ENCODE data around the gene PPIF.
A peak's percentile ranks its signal among the peaks of the same experiment; 100 is the strongest.

Gene PPIF

DNA sequence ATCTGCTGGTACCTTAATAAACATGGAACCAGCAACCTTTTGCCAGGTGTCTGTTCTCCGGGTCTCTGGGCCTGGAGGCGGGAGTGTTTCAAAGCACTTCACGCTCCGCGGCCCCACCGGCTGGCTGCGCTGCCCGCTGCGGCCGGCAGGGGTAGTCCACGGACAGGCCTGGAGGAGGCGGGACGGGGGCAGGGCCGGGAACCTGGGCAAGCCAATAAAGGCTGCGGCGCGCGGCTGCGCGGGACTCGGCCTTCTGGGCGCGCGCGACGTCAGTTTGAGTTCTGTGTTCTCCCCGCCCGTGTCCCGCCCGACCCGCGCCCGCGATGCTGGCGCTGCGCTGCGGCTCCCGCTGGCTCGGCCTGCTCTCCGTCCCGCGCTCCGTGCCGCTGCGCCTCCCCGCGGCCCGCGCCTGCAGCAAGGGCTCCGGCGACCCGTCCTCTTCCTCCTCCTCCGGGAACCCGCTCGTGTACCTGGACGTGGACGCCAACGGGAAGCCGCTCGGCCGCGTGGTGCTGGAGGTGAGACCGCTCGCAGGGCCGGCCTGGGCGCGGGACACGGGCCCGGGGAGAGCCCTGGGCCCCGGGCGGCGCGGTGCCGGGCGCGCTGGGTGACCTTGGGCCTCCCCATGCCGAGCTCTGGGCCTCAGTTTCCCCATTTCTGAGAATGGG, at the start of gene PPIF:
PPIF (plus strand) TSS at position 244 of the 668 bp plus-strand sequence; CDS start at position 324, 80 bp downstream.
- peaks cover 29% of the 10 kb centered on the region for H3K36me3 ChIP-seq (ENCODE audit: control insufficient read depth, insufficient read depth, low read length)
- TF ChIP-seq, protein P1, sequence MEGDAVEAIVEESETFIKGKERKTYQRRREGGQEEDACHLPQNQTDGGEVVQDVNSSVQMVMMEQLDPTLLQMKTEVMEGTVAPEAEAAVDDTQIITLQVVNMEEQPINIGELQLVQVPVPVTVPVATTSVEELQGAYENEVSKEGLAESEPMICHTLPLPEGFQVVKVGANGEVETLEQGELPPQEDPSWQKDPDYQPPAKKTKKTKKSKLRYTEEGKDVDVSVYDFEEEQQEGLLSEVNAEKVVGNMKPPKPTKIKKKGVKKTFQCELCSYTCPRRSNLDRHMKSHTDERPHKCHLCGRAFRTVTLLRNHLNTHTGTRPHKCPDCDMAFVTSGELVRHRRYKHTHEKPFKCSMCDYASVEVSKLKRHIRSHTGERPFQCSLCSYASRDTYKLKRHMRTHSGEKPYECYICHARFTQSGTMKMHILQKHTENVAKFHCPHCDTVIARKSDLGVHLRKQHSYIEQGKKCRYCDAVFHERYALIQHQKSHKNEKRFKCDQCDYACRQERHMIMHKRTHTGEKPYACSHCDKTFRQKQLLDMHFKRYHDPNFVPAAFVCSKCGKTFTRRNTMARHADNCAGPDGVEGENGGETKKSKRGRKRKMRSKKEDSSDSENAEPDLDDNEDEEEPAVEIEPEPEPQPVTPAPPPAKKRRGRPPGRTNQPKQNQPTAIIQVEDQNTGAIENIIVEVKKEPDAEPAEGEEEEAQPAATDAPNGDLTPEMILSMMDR (IDR thresholded peaks at IDR 0.05; ENCODE audit: insufficient read depth, low read length, poor library complexity, severe bottlenecking), result peak; percentile 83
- H3K27me3 ChIP-seq (replicated peaks; ENCODE audit: control insufficient read depth, insufficient read depth, low read length), result no peaks in the 10 kb centered on the region
- peak within 1 kb of the TSS; percentile 81 for H3K4me3 ChIP-seq (replicated peaks; ENCODE audit: low read depth, low read length)
- DNase-seq (ENCODE audit: extremely low read depth, insufficient read length), result peak; percentile 96

DNA sequence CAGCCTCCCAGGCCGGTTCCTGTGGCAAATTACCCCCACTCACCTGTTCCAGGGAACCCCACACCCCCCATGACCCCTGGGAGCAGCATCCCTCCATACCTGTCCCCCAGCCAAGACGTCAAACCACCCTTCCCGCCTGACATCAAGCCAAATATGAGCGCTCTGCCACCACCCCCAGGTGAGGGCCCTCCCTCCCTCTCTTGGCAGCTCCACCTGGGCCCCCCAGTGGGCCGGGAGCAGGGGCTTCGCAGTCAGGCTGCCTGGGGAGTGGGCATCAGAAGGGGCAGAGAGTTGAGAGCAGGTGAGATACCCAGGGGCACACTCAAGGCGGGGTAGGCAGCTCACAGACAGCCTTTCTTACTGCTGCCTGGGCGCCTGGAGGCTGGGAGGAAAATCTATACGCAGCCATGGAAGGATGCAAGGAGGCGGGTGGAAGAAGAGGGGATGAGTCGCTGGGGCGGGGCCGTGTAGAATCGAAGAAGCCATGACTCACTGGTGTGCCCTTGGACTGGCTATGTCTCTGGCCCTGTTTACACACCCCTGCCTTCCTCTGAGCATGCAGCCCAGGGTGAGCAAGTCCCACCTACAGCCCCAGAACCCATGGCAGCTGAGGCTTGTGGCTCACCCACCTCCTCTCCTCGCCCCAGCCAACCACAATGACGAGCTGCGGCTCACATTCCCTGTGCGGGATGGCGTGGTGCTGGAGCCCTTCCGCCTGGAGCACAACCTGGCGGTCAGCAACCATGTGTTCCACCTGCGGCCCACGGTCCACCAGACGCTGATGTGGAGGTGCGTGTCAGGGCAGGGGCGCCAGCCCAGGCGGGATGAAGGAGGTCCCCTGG, 48.6 kb upstream of the PPIF start:
- H3K36me3 ChIP-seq (ENCODE audit: control insufficient read depth, insufficient read depth, low read length), result peaks cover 65% of the 10 kb centered on the region
- TF ChIP-seq, protein P1 (IDR thresholded peaks at IDR 0.05; ENCODE audit: insufficient read depth, low read length, poor library complexity, severe bottlenecking), result no peak
- DNase-seq (ENCODE audit: extremely low read depth, insufficient read length), result no peak

DNA sequence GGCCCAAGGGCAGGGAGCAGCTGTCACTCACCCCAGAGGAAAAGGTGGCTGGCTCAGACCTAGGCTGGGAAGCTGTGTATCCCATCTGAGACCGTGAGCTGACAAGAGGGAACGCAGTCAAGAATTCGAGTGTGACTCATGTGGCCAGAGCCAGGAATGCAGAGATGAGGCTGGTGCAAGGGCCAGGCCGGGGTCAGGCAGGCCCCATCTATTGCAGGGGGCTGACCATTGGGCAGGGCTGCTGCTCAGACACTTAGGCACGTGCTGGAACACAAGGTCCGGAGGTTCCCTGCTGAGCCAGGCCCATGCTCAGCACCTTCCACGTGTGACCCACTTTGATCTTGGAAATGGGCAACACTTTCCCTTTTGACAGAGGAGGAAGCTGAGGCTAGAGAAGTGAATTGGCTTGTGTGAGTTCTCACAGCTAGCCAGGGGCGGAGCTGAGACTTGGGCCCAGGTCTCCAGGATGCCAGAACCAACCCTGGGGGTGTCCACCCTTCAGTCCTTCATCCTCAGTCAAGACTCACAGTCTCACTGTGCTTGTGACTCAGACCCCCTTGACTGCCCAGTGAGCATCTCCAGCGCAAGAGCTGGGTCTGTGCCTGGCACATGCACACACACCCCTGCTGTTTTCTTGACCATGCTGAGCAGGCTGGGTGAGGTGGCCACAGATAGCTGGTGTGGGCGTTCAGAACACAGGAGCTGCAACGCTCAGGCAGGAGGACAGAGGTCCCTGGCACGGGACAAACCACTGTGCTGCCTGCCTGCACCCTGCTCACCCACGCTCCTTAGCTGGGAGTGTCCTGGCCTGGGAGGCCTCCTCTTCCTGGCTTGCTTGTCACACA, 47.6 kb upstream of the PPIF start:
- no peak for DNase-seq (ENCODE audit: extremely low read depth, insufficient read length)
- Histone ChIP-seq H3K4me3 (replicated peaks; ENCODE audit: low read depth, low read length) (no peak overlapping the region), H3K36me3 (ENCODE audit: control insufficient read depth, insufficient read depth, low read length) (peaks cover 69% of the 10 kb centered on the region), H3K27me3 (replicated peaks; ENCODE audit: control insufficient read depth, insufficient read depth, low read length) (no peaks in the 10 kb centered on the region)
- TF ChIP-seq, protein P1 (IDR thresholded peaks at IDR 0.05; ENCODE audit: insufficient read depth, low read length, poor library complexity, severe bottlenecking), result no peak

More for the DNA sequence above, 48.6 kb upstream of the PPIF start:
- Histone ChIP-seq H3K27me3 (replicated peaks; ENCODE audit: control insufficient read depth, insufficient read depth, low read length) (no peaks in the 10 kb centered on the region), H3K4me3 (replicated peaks; ENCODE audit: low read depth, low read length) (no peak overlapping the region)

DNA sequence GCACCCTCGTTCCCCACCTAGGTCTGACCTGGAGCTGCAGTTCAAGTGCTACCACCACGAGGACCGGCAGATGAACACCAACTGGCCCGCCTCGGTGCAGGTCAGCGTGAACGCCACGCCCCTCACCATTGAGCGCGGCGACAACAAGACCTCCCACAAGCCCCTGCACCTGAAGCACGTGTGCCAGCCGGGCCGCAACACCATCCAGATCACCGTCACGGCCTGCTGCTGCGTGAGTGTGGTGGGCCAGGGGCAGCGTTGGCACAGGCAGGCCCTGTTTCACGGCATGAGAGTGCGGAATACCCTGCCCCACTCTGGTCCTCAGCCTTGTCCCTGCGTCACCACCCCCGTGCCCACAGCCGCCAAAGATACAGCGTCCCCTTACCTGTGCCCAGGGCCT, 46.6 kb upstream of the PPIF start:
- Histone ChIP-seq H3K36me3 (ENCODE audit: control insufficient read depth, insufficient read depth, low read length) (peaks cover 64% of the 10 kb centered on the region), H3K4me3 (replicated peaks; ENCODE audit: low read depth, low read length) (no peak overlapping the region), H3K27me3 (replicated peaks; ENCODE audit: control insufficient read depth, insufficient read depth, low read length) (no peaks in the 10 kb centered on the region)
- DNase-seq (ENCODE audit: extremely low read depth, insufficient read length), result no peak
- TF ChIP-seq, protein P1 (IDR thresholded peaks at IDR 0.05; ENCODE audit: insufficient read depth, low read length, poor library complexity, severe bottlenecking), result no peak

DNA sequence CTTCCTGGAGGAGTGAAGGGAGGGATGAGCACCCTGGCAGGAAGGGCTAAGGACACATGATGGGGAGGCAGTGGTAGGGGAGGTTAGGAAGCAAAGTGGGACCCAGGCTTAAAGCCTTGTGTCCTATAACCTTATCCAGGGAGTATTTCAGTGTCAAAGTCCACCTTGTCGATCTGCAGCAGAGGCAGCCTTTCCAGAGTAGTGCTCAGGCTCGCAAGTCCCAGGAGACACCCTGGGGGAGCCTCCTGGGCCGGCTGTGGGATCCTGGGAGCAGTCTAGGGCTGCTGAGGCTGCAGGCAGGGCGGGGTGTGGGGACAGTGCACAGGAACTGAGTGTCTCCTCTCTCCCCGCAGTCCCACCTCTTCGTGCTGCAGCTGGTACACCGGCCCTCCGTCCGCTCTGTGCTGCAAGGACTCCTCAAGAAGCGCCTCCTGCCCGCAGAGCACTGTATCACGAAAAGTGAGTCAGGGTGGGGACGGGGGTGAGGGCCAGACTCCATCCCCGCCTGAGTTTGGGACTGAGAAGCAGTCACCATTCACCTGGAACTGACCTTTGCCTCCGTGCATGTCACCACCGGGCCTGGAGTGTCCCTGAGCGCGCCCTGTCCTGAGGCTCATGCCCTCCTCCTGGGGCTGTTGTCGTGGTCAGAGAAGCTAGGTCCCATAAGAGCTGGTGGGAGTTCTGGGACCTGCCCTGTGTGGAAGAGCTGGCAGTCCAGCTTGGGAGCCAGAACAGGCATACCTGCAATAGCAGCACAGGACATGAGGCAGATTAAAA, 45.3 kb upstream of the PPIF start:
- TF ChIP-seq, protein P1 (IDR thresholded peaks at IDR 0.05; ENCODE audit: insufficient read depth, low read length, poor library complexity, severe bottlenecking), result no peak
- no peaks in the 10 kb centered on the region for H3K27me3 ChIP-seq (replicated peaks; ENCODE audit: control insufficient read depth, insufficient read depth, low read length)
- peaks cover 69% of the 10 kb centered on the region for H3K36me3 ChIP-seq (ENCODE audit: control insufficient read depth, insufficient read depth, low read length)
- no peak for DNase-seq (ENCODE audit: extremely low read depth, insufficient read length)
- H3K4me3 ChIP-seq (replicated peaks; ENCODE audit: low read depth, low read length), result no peak overlapping the region

All from GM06990 (cell line).